T-helper 2 cell (primary cell): ENCODE data around the gene DHRS1.
A peak's percentile ranks its signal among the peaks of the same experiment; 100 is the strongest.

ENCODE experiments used
- DNase-seq, 5 experiments: peaks; one replicate each; pipeline versions ENCODE4 v3.0.0 to v3.0.0-alpha.2; 2012 to 2022

The DHRS1 gene

DNA sequence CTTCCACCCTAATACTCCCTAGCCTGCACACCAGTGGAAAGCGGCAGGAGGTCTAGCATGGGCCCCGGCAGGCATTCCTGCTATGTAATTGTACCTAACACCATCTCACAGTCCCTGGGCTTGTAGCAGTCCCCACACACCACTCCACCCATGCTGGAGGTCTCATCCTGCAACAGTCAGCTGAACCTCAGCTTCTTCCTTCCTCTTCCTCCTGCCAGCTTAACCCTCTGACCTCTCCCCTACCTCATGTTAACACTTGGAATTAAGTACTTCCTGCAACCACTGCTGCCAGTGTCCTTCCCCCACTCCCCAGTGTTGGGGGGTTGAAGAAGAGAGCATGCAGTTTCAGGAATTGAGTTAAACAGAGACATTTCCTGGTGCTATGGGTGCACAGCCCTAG, 27.7 kb upstream of the DHRS1 start:
- DNase-seq, result no peak

DNA sequence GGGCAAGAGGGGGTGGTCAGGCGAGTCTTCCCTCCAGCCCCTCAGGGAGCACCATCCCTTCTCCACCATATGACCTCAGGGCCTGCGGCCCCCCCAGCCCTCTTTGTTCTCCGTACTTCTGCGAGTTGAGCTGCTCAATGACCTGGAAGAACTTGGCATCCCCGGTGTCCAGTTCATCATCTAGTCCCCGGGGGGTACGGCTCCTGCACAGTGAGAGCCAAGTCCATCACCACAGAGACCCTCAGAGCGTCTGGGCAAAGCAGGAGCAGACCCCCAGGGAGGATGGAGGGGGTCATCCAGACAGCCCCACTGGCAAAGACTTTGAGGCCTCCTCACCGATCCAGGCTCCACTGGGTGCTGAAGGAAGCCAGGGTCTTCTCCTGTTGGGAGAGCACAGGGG, 26.4 kb upstream of the DHRS1 start:
- DNase-seq, result no peak

DNA sequence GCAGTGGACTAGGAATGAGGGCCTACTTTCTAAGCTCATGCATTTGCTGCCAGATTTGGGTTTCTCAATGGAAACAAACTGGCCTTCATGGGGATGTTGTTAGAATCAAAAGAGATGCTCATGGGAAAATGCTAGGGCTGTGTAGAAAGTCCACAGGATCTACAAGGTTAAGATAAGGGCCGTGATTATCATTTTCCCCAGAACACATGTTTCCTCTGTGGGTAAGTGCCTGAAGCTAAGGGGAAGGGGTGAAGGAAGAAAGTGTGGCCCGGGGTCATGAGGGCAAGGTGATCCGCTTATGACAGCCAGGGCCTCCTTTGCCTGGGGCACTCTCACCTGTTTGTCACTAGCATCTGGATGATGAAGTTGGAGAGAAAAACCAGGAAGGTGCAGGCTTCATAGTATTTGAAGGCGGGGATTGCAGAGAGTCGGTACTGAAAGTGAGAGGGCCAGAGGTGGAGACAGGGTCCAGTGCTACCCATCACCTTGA, 25.5 kb upstream of the DHRS1 start:
- no peak for DNase-seq

DNA sequence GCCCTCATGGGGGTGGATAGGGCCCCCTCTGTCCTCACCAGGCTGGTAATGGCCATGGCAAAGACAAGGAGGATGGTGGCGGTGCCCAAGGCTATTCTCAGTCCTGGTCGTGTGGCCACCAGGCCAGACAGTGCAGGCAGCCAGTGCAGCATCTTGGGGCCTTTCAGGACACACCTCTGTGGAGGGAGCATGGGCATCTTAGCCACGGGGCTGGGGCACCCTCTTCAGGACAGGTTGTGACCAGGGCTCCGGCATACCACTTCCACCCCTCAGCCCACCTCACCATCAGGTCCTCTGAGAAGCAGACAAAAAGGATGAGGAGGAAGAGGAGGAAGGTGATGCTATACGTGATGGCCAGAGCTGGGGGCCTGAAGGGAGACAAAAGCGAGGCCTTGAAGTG, 24.4 kb upstream of the DHRS1 start:
- no peak for DNase-seq

DNA sequence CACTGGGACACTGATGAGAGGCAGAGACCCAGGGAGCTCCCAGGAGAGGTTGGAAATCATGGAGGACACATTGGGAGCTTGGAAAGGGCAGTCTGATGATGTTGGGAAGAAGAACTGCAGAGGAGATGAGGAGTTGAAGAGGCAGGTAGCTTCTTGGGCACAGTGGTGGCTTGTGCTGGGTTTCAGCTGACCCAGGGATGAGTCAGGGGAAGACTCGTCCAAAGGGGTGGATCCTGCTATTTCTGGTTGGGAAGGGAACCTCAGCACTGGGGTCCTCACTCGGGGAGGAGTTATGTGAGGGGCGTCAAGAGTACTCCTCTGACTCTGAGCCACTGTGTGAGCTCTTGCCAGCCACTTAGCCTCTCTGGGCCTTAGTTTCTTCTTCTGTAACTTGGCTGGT, 23.8 kb upstream of the DHRS1 start:
- DNase-seq, result no peak

DNA sequence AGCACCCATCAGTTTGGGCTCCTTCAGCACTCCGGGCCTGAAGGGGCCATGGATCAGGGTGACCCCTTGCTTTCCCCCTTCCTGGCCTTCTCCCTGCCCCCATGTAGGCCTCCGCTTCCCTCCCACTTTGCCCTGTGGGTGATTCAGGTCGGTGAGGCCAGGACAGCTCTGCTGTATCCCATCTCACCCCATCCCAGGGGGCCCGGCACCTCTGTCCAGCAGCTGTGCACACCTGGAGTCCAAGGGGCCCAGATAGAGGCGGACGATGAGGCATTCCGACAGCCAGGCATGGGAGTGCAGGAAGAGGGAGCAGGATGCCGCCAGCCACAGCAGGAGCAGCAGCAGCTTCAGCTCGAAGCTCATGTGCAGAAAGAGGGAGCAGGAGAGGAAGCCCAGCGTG, 23.1 kb upstream of the DHRS1 start:
- no peak for DNase-seq

DNA sequence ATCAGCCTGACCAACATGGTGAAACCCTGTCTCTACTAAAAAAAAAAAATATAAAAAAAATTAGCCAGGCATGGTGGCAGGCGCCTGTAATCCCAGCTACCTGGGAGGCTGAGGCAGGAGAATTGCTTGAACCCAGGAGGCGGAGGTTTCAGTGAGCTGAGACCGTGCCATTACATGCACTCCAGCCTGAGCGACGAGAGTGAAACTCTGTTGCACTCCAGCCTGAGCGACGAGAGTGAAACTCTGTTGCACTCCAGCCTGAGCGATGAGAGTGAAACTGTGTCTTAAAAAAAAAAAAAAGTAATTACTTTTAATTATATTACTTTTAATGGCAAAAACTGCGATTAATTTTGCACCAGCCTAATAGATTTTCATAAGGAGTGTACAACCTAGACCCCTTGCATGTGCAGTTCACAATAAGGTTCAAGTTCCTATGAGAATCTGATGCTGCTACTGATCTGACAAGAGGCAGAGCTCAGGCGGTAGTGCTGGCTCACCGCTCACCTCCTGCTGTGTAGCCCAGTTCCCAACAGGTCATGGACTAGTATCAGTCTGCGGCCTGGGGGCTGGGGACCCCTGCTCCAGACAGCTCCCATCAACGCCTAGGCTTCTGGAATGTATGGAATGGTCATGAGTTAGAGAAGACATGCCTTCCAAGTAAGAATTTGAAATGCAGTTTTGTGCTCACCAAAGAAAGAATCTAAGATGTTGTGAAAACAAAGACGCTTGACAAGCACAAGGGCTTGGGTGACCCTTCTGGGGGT, 21.8 kb upstream of the DHRS1 start:
- no peak for DNase-seq

DNA sequence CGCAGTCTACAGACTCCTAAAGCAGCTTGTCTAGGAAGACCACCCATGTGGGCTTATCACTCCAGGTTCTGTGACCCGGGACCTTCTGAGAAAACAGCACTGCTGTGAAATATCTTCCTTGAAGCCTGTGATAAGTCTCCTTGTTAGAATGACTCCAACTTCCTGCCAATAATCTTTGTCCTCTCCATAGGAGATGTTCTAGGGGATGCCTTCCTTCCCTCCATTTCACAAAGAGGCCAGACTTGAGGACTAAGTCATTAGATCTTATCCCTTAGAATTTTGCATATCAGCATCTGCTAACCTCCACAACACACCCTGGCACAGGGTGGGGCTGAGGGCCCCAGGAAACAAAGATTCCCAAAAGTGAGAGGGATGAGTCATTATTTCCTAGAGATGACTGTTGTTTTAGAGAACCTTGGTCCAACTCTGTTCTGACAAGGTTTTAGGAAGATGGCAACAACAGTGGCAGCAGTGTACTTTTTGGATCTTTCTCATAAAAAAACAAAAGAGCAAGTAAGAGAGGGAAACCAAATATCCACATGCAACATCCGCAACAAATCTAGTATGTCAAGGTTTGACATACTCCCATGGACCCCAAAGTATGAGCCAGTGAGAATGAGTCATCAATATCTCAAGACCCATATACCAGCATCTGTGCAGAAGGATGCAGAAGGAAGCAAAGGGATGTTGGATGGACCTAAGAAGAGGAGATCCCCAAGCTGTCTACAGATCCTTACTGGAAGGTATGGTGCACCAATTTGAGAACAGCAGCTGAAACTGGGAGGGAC, 17.8 kb upstream of the DHRS1 start:
- no peak for DNase-seq

DNA sequence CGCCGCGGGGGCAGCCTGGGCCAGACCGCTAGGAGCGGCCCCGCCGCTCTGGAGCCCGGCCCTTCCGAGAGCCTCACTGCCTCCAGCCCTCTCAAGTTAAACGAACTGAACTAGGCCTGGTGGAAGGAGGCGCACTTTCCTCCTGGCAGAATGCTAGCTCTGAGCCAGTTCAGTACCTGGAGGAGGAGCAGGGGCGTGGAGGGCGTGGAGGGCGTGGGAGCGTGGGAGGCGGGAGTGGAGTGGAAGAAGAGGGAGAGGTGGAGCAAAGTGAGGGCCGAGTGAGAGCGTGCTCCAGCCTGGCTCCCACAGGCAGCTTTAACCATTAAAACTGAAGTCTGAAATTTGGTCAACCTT, 17.0 kb upstream of the DHRS1 start:
- no peak for DNase-seq

DNA sequence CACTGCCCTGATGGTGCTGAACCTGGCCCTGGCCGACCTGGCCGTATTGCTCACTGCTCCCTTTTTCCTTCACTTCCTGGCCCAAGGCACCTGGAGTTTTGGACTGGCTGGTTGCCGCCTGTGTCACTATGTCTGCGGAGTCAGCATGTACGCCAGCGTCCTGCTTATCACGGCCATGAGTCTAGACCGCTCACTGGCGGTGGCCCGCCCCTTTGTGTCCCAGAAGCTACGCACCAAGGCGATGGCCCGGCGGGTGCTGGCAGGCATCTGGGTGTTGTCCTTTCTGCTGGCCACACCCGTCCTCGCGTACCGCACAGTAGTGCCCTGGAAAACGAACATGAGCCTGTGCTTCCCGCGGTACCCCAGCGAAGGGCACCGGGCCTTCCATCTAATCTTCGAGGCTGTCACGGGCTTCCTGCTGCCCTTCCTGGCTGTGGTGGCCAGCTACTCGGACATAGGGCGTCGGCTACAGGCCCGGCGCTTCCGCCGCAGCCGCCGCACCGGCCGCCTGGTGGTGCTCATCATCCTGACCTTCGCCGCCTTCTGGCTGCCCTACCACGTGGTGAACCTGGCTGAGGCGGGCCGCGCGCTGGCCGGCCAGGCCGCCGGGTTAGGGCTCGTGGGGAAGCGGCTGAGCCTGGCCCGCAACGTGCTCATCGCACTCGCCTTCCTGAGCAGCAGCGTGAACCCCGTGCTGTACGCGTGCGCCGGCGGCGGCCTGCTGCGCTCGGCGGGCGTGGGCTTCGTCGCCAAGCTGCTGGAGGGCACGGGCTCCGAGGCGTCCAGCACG, 16.4 kb upstream of the DHRS1 start:
- DNase-seq, result no peak

DNA sequence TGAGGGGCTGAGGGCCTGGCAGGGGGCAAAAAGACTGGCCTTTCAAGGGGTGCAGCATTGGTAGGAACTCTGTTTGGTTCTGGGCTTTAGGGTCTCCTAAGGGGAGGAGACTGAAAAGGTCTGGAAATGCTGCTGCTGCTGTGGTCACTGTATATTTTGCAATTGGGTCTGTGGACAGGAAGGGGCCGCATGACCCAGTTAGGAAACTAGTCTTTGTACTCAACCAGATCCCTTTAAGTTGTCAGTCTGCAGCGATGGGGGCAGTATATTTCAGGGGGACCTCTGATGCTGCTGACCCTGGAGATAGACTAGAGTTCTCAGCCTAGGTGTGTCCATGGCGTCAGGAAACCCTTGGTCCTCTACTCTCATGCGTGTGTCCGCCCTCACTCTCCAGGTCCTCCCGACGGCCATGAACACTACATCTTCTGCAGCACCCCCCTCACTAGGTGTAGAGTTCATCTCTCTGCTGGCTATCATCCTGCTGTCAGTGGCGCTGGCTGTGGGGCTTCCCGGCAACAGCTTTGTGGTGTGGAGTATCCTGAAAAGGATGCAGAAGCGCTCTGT, 15.7 kb upstream of the DHRS1 start:
- no peak for DNase-seq

DNA sequence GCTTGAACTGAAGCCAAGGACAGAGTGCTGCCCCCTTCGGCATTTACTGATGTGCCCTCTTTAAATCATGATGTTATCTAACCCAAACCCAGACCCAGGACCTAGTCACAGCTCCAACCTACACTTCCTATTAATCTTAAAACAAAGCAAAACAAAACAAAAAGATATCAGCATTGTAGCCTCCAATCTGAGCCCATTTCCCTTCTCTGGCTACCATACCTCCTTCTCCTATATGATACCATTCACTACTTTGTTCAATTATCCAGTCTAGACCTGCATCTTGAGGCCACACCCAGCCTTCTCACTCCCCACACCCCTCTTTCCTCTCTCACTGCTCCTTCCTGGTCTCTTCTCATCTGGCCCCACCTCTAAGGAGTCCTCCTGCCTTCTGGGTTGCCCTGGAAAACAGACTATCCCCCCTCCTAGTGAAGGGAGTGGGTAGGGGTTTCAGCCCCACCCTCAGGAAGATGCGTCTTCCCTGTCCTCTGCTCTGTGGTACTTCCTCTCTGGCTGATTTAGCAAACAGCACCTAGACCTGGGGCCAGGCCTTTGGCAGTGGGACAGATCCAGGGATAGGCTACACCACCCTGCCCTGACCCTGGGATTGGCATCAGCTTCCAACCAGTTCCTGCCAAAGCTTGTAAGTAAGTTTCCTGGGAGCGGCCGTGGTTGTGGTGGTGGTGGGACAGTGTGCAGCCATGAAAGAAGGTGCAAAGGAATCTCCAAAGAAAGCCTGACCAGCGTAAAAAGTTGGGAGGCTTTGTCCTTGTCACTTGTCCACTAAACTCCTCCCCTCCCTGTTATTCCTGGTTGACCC, 15.0 kb upstream of the DHRS1 start:
- no peak for DNase-seq

DNA sequence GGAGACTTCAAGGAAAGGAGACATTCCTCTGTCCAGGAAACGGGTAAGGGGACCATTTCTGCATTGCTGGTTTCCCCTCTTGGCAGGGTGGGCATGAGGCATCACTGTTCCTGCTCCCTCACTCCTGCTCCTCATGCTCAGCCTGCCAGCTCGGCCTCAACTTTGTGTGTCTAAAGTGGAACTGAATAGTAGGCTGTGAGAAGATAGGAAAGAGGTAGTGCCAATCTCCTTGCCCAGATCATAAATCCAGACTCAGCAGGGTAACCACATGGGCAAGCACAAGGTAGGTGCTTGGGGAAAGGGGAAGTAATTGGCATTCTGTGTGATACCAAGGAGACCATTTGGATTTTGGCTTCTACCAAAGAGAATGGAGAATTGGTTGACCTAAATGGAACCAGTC, 14.3 kb upstream of the DHRS1 start:
- no peak for DNase-seq

DNA sequence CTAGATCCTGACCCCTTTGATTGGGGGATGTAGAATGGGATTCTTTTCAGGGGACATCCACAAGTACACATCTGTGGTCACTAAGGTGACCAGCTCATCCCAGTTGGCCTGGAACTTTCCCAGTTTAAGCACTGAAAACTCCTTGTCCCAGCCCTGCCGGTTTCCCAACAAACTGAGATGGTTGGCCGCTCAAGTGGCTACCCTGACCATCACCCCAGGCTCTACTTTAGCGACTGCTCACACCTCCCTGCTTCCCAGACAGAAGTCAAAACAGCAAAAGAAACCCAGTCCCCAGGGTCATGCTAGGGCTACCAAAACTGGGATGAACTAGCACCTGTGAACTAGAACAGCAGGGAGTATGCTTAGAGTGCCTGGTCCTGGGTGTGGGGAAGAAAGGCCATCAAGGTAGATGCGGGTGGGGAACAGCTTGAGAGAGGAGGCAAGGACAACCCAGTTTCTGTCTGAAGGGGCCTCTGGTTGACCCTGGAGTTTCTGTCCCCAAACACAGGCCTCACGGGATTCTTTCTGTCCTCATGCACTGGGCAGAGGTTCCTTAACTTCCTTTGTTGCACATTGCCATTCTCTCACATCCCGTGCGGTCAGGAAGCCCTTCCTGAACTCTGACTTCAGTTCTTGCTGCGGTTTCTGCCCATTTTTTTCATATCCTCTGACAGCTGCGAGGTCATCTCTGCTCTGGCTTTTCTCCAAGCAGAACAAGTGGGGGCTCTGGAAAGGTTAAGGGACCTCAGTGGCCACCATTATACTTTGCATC, 13.3 kb upstream of the DHRS1 start:
- DNase-seq, result peak in 2 of 5 experiments; percentile 68 to 79

DNA sequence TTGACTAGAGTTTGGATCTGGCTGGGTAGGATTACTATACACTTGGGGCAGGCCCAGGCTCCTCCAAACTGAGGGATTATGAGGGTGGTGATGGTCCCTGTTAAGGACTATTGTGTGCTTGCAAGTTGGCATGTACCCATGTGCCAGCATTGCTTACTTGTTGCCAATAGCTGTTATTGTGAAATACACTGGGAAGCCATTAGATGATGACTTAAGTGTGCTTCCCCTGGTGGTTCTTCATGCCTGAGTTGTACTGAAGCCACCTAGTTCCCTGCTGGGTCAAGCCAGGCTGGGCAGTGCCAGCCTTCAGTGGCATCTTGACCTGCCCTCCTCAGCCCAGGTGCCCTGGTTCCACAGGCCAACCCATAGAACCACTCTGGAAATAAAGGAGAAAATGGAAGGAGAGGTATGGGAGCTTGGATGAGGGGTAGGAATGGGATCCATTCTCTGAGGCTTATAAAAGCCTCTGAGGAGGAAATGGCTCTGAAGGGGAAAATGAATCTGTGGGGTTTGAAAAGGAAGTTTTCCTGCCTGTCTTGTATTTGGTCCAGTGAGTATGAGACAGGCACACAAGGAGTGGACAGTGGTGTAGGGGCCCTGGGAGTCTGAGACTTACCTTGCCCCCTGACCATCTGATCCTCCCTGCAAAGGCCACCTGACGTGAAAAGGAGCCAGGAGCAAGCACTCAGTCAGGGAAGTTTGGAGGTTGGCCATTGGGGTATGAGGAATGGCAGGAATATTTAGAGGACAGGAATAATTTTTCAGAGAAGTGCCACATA, 12.4 kb upstream of the DHRS1 start:
- peak in 1 of 5 experiments; percentile 52 for DNase-seq

DNA sequence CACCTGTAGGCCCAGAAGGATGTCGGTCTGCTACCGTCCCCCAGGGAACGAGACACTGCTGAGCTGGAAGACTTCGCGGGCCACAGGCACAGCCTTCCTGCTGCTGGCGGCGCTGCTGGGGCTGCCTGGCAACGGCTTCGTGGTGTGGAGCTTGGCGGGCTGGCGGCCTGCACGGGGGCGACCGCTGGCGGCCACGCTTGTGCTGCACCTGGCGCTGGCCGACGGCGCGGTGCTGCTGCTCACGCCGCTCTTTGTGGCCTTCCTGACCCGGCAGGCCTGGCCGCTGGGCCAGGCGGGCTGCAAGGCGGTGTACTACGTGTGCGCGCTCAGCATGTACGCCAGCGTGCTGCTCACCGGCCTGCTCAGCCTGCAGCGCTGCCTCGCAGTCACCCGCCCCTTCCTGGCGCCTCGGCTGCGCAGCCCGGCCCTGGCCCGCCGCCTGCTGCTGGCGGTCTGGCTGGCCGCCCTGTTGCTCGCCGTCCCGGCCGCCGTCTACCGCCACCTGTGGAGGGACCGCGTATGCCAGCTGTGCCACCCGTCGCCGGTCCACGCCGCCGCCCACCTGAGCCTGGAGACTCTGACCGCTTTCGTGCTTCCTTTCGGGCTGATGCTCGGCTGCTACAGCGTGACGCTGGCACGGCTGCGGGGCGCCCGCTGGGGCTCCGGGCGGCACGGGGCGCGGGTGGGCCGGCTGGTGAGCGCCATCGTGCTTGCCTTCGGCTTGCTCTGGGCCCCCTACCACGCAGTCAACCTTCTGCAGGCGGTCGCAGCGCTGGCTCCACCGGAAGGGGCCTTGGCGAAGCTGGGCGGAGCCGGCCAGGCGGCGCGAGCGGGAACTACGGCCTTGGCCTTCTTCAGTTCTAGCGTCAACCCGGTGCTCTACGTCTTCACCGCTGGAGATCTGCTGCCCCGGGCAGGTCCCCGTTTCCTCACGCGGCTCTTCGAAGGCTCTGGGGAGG, 11.3 kb upstream of the DHRS1 start, which contains the start of gene LTB4R:
TSS of gene LTB4R (plus strand) at position 857 of the 959 bp plus-strand sequence. CDS start 4,150 bp downstream, outside the sequence.
- peak; percentile 38 to 87 (median 59) for DNase-seq

DNA sequence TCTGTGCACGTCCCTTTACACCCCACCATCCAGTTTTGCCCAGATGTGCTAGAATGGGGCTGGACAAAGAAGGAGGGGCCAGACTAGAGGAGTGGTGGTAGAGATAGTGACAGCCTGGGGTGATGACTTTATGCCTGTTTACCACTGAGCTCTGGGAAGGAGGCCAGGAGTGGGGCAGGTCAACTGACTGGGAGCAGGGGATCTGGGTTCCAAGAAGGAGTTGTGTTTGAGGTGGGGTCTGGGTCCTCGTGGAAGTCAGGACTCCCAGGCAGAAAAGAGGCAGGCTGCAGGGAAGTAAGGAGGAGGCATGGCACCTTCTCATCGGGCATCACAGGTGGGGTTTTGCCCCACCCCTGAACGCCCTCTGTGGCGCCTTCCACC, 10.7 kb upstream of the DHRS1 start:
- DNase-seq, result no peak

DNA sequence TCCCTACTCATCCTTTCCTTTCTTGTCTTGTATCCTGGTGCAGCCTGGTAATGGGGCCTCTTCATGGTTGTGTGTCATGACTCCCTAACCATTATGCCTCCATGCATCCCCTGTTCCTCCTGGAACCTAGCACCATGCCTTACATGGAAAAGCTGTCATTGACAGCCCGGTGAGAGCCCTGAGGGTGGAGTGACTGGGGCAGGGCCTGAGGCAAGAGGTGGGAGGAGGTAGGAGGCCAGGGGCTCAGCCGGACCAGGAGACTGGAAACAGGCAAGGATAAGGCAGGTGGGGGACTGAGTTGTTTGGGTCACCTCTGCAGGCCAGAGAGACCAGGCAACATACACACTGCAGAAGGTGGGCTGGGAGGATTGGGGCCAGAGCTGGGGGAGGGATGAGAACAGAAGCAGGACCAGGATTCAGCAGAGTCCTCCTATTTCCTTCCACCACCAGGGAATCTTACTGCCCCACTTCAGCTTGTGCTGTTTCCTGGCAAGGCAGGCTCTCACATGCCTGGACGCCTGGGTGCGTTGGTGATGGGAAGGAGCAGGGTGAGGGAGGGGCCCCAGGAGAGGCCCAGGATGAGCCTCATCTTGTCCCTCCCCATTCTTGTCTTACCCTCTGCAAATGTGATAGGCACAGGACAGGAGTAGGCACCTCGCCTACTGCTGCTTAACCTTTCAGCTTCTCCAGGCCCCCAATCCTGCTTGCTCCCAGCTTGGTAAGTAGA, 10.1 kb upstream of the DHRS1 start, which contains the start of gene LTB4R2:
TSS of gene LTB4R2 (plus strand) at position 603 of the 727 bp plus-strand sequence. CDS start 525 bp downstream, outside the sequence.
- no peak for DNase-seq
